Nephron (organoid): Measurements from ENCODE around the gene TFR2.

Experiments used
- H3K27ac Mint-ChIP-seq, 3 experiments: 2 replicates each; pipeline ENCODE4 v1.8.0; 2020; ENCODE audit warnings: mixed read lengths in 3 of 3, mild to moderate bottlenecking in 2 of 3, moderate library complexity in 1 of 3
- H3K27me3 Mint-ChIP-seq: 2 replicates; pipeline ENCODE4 v1.8.0; 2021; ENCODE audit warnings: low read depth, mild to moderate bottlenecking, moderate library complexity, mixed read lengths
- H3K36me3 Mint-ChIP-seq: 2 replicates; pipeline ENCODE4 v1.8.0; 2020; ENCODE audit warnings: low read depth, mixed read lengths
- H3K4me1 Mint-ChIP-seq: 2 replicates; pipeline ENCODE4 v1.8.0; 2020; ENCODE audit warnings: mixed read lengths
- H3K4me3 Mint-ChIP-seq, 3 experiments: 2 replicates each; pipeline ENCODE4 v1.8.0; 2020; ENCODE audit warnings: mild to moderate bottlenecking in 3 of 3, mixed read lengths in 3 of 3, moderate library complexity in 2 of 3
- H3K9me3 Mint-ChIP-seq: 2 replicates; pipeline ENCODE4 v1.8.0; 2020; ENCODE audit warnings: mixed read lengths
- TF ChIP-seq, protein P1 (sequence below), 3 experiments: fragments of 200-600 bp; sonication (generic); IDR thresholded peaks; one replicate each; pipeline ENCODE4 v1.5.0; 2021; ENCODE audit warnings: antibody characterized with exemption in 3 of 3; ENCODE audit not compliant: unreplicated experiment in 3 of 3

The TFR2 gene

DNA sequence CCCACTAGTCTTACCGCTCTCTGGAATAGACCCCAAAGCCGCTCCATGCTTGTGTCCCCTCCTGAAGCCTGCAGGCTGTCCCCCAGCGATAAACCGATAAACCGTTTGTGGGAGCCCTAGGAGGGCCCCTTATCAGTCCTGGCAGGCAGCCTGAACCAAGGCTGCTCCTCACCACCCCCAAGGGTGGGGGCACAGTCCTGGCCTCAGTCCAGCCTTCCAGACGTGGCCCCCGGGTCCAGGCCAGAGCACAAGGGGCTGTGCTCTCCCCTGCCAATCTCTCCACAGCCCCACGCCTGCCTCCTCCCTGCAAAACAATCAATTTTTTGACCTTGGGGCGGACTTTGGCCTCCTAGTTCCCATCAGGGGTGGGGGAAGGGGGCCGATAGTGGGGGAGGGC is at the start of gene TFR2:
Gene TFR2 (minus strand): TSS at position 90 of the 397 bp plus-strand sequence. CDS start 43 bp downstream, at position 47.
- no peak within 1 kb of the TSS for H3K27ac Mint-ChIP-seq
- no peaks in the 10 kb centered on the region for H3K4me1 Mint-ChIP-seq
- no peaks in the 10 kb centered on the region for H3K36me3 Mint-ChIP-seq
- TF ChIP-seq, protein P1, sequence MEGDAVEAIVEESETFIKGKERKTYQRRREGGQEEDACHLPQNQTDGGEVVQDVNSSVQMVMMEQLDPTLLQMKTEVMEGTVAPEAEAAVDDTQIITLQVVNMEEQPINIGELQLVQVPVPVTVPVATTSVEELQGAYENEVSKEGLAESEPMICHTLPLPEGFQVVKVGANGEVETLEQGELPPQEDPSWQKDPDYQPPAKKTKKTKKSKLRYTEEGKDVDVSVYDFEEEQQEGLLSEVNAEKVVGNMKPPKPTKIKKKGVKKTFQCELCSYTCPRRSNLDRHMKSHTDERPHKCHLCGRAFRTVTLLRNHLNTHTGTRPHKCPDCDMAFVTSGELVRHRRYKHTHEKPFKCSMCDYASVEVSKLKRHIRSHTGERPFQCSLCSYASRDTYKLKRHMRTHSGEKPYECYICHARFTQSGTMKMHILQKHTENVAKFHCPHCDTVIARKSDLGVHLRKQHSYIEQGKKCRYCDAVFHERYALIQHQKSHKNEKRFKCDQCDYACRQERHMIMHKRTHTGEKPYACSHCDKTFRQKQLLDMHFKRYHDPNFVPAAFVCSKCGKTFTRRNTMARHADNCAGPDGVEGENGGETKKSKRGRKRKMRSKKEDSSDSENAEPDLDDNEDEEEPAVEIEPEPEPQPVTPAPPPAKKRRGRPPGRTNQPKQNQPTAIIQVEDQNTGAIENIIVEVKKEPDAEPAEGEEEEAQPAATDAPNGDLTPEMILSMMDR (IDR thresholded peaks at IDR 0.05; ENCODE audit: unreplicated experiment in 3 of 3), result no peak
- H3K9me3 Mint-ChIP-seq, result no peaks in the 10 kb centered on the region
- H3K27me3 Mint-ChIP-seq, result peaks cover 22% of the 10 kb centered on the region
- H3K4me3 Mint-ChIP-seq, result no peak within 1 kb of the TSS

DNA sequence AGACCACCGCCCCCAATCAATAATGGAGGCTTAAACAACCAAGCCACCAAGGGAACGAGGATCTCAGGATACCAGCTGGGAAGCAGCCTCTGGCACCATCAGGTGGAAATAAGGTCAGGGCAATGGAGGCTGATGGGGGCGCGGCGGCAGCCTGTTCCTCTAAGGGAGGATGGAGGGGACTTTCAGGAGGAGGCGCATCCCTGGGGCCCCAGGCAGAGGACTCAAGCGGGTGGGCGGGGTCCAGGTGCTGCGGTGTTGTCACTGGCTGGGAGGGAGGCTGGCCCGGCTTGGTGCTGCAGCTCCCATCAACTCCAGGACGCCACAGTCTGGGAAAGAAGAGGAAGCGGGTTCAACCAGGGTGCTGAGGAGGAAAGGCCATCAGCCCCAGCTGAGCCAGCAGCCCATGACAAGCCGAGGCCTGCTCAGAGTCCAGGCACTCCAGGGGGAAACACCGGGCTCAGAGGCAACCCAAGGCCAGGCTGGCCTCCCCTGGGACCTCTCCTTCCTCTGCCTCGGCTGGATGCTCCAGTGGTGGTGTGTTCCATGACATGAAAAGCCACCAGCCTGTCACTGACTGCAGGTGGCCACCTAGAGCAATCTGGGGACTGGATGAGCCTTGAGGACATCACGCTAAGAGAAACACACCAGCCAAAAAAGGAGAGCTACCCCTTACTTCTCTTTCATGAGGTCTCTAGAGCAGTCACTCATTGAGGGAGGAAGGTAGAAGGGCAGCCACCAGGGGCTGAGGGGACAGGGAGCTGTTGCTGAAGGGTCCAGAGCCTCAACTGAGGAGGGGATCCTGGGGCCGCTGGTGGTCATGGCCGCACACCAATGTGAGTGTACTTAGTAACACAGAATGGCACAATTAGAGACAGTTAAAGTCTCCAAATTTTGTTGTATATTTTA is 48.1 kb upstream of the TFR2 start:
- H3K27ac Mint-ChIP-seq, result no peak overlapping the region
- TF ChIP-seq, protein P1 (IDR thresholded peaks at IDR 0.05; ENCODE audit: unreplicated experiment in 3 of 3), result no peak
- H3K4me3 Mint-ChIP-seq, result peak overlapping the region; percentile 17 to 56 (median 38)
- no peaks in the 10 kb centered on the region for H3K9me3 Mint-ChIP-seq
- peaks cover 27% of the 10 kb centered on the region for H3K36me3 Mint-ChIP-seq
- no peaks in the 10 kb centered on the region for H3K27me3 Mint-ChIP-seq
- H3K4me1 Mint-ChIP-seq, result peaks cover 33% of the 10 kb centered on the region

DNA sequence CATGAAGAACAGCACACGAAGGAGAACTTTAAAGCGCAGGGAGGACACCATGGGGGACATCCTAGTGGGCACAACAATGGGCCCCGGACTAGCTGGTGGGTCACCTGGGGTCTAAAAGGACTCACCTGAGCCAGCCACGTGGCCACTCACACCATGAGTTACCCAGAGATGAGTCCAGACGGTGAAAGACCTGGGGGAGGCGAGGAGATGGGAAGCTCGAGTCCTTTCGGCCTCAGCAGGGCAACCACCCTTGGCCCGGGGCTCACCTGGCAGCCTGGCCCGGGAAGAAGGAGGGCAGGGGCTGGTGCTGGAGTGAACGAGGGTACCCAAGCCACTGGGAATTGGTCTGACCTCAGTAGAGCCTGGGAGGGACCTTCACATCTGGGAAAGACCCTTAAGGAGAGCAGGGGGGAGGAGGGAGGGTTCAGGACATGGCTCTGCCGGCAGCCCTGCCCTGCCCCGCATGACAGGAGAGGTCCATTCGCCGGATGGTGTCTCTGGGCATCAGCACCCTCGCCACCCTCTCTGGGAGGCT is 47.0 kb upstream of the TFR2 start:
- H3K4me1 Mint-ChIP-seq, result peaks cover 33% of the 10 kb centered on the region
- no peaks in the 10 kb centered on the region for H3K27me3 Mint-ChIP-seq
- H3K9me3 Mint-ChIP-seq, result no peaks in the 10 kb centered on the region
- TF ChIP-seq, protein P1 (IDR thresholded peaks at IDR 0.05; ENCODE audit: unreplicated experiment in 3 of 3), result no peak
- no peak overlapping the region for H3K27ac Mint-ChIP-seq
- H3K36me3 Mint-ChIP-seq, result peaks cover 28% of the 10 kb centered on the region
- no peak overlapping the region for H3K4me3 Mint-ChIP-seq

DNA sequence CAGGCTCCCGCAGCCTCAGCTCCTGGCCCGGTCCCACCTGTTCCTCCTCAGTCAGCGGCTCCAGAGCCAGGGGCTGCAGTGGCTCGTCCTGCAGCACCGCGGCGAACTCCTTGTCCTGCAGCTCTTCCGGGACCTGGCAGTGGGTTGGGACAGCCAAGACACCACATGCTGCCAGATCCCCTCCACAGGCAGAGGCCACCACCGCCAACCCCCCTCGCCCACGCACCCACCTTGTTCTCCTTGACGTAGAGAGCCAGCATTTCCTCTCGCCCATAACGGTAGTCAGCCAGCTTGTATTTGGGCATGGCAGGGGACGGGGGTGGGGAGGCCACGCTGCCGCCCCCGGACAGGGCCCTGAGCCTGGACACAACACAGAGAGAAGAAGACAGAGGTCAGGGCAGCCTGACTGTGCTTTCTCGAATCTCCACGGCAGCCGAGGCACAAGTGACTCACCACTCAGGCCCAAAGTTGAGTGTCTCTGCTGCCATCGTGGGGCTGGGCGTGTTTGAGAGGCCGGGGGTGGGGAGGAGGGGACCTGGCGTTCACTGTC is 46.5 kb upstream of the TFR2 start:
- Mint-ChIP-seq H3K4me3 (no peak overlapping the region), H3K27ac (no peak overlapping the region), H3K4me1 (peaks cover 29% of the 10 kb centered on the region), H3K9me3 (no peaks in the 10 kb centered on the region), H3K36me3 (peaks cover 32% of the 10 kb centered on the region), H3K27me3 (no peaks in the 10 kb centered on the region)
- TF ChIP-seq, protein P1 (IDR thresholded peaks at IDR 0.05; ENCODE audit: unreplicated experiment in 3 of 3), result no peak

DNA sequence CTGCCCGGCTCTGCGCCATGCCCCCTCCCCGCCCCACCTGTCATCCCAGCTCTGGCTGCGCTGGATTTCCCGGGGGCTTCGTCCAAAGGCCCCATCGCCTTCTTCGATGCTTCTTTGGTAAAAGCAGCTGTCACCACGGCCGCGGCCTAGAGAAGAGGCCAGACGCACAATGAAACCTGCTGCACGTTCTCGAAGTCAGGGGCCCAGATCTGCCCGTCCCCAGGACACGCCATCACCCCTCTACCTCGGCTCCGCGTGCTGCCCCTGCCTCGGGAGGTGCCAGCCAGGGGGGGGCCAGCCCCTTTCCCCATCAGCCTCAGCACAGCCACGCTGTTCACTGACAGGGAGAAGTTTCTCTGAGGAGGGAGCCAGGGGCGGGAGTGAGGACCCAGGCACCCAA is 45.9 kb upstream of the TFR2 start:
- H3K36me3 Mint-ChIP-seq, result peaks cover 32% of the 10 kb centered on the region
- no peaks in the 10 kb centered on the region for H3K27me3 Mint-ChIP-seq
- no peaks in the 10 kb centered on the region for H3K9me3 Mint-ChIP-seq
- peaks cover 23% of the 10 kb centered on the region for H3K4me1 Mint-ChIP-seq
- no peak overlapping the region for H3K27ac Mint-ChIP-seq
- H3K4me3 Mint-ChIP-seq, result no peak overlapping the region
- TF ChIP-seq, protein P1 (IDR thresholded peaks at IDR 0.05; ENCODE audit: unreplicated experiment in 3 of 3), result no peak
